PC-3 (cell line): ENCODE measurements around the gene COL25A1.

Source experiments
- CTCF ChIP-seq: fragments of 300-600 bp; sonication (generic); conservative IDR thresholded peaks from 2 replicates; pipeline ENCODE4 v1.5.1; 2017; ENCODE audit warnings: antibody characterized with exemption, low read depth, mild to moderate bottlenecking, low read length
- EZH2 ChIP-seq: fragments of 300-600 bp; sonication (generic); IDR thresholded peaks from one replicate; pipeline ENCODE4 v1.6.1; 2017; ENCODE audit warnings: antibody characterized with exemption, mild to moderate bottlenecking, low read length; ENCODE audit not compliant: unreplicated experiment

- TF ChIP-seq CTCF (no peak), EZH2 (no peak)
These were observed 513.7 kb downstream of the COL25A1 start for GRCh38 chr4:108788731-108789130.
